ENCODE data around the gene TBC1D1.

TBC1D1 gene

GRCh38 chr4:38084877-38085711 is 194.2 kb downstream of the TBC1D1 start:
- DNase-seq: no peak

- no peak for DNase-seq
Observed at GRCh38 chr4:38085751-38086150, 194.9 kb downstream of the TBC1D1 start.

- DNase-seq: no peak
Observed at GRCh38 chr4:38086151-38086848, 195.4 kb downstream of the TBC1D1 start.

GRCh38 chr4:38086849-38087226 is 196.0 kb downstream of the TBC1D1 start:
- no peak for DNase-seq

- no peak for DNase-seq
Observed at GRCh38 chr4:38088321-38088720, 197.4 kb downstream of the TBC1D1 start.

GRCh38 chr4:38089961-38090360 is 199.1 kb downstream of the TBC1D1 start:
- DNase-seq: no peak

GRCh38 chr4:38090455-38091246 is 199.8 kb downstream of the TBC1D1 start:
- no peak for DNase-seq

- DNase-seq: no peak
Observed at GRCh38 chr4:38091636-38092035, 200.8 kb downstream of the TBC1D1 start.

GRCh38 chr4:38092701-38093100 is 201.8 kb downstream of the TBC1D1 start:
- no peak for DNase-seq

GRCh38 chr4:38094419-38094818 is 203.5 kb downstream of the TBC1D1 start:
- no peak for DNase-seq

- no peak for DNase-seq
Observed at GRCh38 chr4:38095691-38096090, 204.8 kb downstream of the TBC1D1 start.

GRCh38 chr4:38097818-38098217 is 206.9 kb downstream of the TBC1D1 start:
- no peak for DNase-seq

- no peak for DNase-seq
Observed at GRCh38 chr4:38099020-38099600, 208.2 kb downstream of the TBC1D1 start.

GRCh38 chr4:38099908-38100407 is 209.1 kb downstream of the TBC1D1 start:
- DNase-seq: no peak

GRCh38 chr4:38100474-38101255 is 209.8 kb downstream of the TBC1D1 start:
- DNase-seq: no peak

GRCh38 chr4:38101563-38101962 is 210.7 kb downstream of the TBC1D1 start:
- DNase-seq: no peak

- no peak for DNase-seq
Observed at GRCh38 chr4:38102957-38103588, 212.2 kb downstream of the TBC1D1 start.

GRCh38 chr4:38105475-38106220 is 214.8 kb downstream of the TBC1D1 start:
- DNase-seq: no peak

GRCh38 chr4:38106311-38106710 is 215.4 kb downstream of the TBC1D1 start:
- DNase-seq: no peak

- no peak for DNase-seq
Observed at GRCh38 chr4:38106886-38107514, 216.1 kb downstream of the TBC1D1 start.
